ENCODE results near the gene PIK3AP1.

DNA sequence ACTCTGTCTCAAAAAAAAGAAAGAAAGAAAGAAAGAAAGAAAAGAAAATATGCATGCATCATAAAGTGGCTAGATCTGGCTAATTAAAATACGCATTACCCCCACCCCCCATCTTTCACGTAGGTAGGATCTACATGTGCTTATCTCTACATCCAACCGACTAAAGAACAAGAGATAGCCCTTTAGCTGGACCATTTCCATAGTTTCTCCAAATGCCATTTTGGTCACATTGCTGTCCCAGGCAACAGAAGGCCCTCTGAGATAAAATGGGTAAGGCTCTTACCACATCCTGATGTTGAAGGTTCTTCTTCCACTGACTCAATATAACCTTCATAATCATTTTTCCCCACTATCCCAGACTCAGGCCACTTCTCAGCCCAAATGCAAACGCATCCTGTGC lies 31.5 kb downstream of the PIK3AP1 start:
- TF ChIP-seq, protein P1, sequence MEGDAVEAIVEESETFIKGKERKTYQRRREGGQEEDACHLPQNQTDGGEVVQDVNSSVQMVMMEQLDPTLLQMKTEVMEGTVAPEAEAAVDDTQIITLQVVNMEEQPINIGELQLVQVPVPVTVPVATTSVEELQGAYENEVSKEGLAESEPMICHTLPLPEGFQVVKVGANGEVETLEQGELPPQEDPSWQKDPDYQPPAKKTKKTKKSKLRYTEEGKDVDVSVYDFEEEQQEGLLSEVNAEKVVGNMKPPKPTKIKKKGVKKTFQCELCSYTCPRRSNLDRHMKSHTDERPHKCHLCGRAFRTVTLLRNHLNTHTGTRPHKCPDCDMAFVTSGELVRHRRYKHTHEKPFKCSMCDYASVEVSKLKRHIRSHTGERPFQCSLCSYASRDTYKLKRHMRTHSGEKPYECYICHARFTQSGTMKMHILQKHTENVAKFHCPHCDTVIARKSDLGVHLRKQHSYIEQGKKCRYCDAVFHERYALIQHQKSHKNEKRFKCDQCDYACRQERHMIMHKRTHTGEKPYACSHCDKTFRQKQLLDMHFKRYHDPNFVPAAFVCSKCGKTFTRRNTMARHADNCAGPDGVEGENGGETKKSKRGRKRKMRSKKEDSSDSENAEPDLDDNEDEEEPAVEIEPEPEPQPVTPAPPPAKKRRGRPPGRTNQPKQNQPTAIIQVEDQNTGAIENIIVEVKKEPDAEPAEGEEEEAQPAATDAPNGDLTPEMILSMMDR (IDR thresholded peaks at IDR 0.05; ENCODE audit: insufficient read depth, low read length, poor library complexity, severe bottlenecking) = no peak
- TF ChIP-seq EZH2phosphoT487 (conservative IDR thresholded peaks at IDR 0.05; ENCODE audit: low read length) = no peak
